ENCODE measurements around the gene ANGPTL2. TPM values are rescaled to one million over a fixed set of nuclear protein-coding genes. Genes with fewer than 3 reads are reported as not detected.

Gene ANGPTL2
- total RNA-seq, 1 experiment from 2014 or later: 5.1 TPM

DNA sequence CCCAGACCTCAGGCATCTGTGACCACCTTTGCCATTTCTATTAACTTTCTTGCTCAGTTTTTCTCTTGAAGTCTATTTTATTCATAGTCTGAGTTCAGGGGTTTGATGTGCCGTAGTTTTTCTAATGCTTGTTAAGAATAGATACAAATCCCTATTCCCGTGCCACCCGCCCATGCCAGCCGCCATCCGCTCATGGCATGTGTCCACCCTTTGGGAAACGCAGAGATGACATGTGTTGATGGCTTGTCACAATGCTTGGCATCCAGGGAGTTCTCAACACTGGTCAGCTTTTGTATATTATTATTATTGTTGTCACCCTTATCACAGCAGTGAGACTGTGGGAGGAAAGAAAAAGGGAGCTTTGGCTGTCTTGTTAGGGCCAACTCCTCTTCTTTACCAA lies 17.3 kb upstream of the ANGPTL2 start:
- Histone ChIP-seq H3T11ph (ENCODE audit: low read length) (no peak overlapping the region), H3K27me3 (ENCODE audit: insufficient read depth, low read length) (no peaks in the 10 kb centered on the region), H2BK20ac (ENCODE audit: low read depth, low read length, poor library complexity, severe bottlenecking) (no peak overlapping the region), H4K5ac (ENCODE audit: insufficient read length, low read depth, low read length) (no peak overlapping the region), H2BK120ac (ENCODE audit: low read depth, low read length, poor library complexity, severe bottlenecking) (no peak overlapping the region), H3K27ac (ENCODE audit: insufficient read length, low read depth, low read length) (no peak overlapping the region), H3K23me2 (ENCODE audit: insufficient read length, low read depth, low read length, poor library complexity, severe bottlenecking) (no peaks in the 10 kb centered on the region), H3K79me1 (ENCODE audit: insufficient read depth, low read depth, low read length, poor library complexity, severe bottlenecking) (no peaks in the 10 kb centered on the region), H2BK12ac (ENCODE audit: insufficient read length, low read depth, low read length) (no peak overlapping the region), H2BK5ac (ENCODE audit: insufficient read length, low read length) (no peak overlapping the region), H3K56ac (ENCODE audit: insufficient read length, low read depth, low read length) (no peak overlapping the region), H2AFZ (ENCODE audit: low read length) (no peak overlapping the region), H3K9ac (ENCODE audit: extremely low read depth, insufficient read length, low read length) (no peak overlapping the region), H3K23ac (ENCODE audit: insufficient read length, low read depth, low read length) (no peak overlapping the region), H3K79me2 (ENCODE audit: insufficient read depth, low read length) (no peaks in the 10 kb centered on the region), H2BK15ac (ENCODE audit: low read depth, low read length) (no peak overlapping the region), H3K18ac (ENCODE audit: insufficient read length, low read depth, low read length) (no peak overlapping the region), H3K4me2 (ENCODE audit: insufficient read depth, insufficient read length, low read length) (no peak overlapping the region), H4K91ac (ENCODE audit: insufficient read length, low read depth, low read length) (no peak overlapping the region), H3K9me3 (ENCODE audit: control insufficient read depth, low read depth, low read length) (no peaks in the 10 kb centered on the region), H4K8ac (replicated peaks; ENCODE audit: insufficient read length, low read depth, low read length) (no peak overlapping the region), H3K14ac (ENCODE audit: insufficient read depth, low read length) (no peak overlapping the region), H3K4ac (ENCODE audit: low read depth, low read length) (no peak overlapping the region), H4K20me1 (ENCODE audit: control insufficient read depth, insufficient read depth, insufficient read length) (no peaks in the 10 kb centered on the region), H3K4me1 (ENCODE audit: insufficient read depth, low read length) (peaks cover 2% of the 10 kb centered on the region; the same call in 1 of the 2 replicates), H2AK5ac (ENCODE audit: insufficient read length, low read length) (no peak overlapping the region)
- Mint-ChIP-seq H3K9me3 (no peaks in the 10 kb centered on the region), H3K36me3 (ENCODE audit: insufficient read depth in 1 of 3, low read depth in 3 of 3) (no peaks in the 10 kb centered on the region), H3K27ac (no peak overlapping the region), H3K27me3 (ENCODE audit: low read depth) (no peaks in the 10 kb centered on the region; the same call in 1 of the 2 replicates), H3K4me3 (no peak overlapping the region), H3K4me1 (peaks cover 19 to 34% of the 10 kb centered on the region in 2 experiments)
- no peak for DNase-seq
- WGBS (ENCODE audit: extremely low coverage, insufficient read length, low lambda C conversion rate): no CpG with 5 or more reads among the region's 6 CpGs
- TF ChIP-seq, protein P1, sequence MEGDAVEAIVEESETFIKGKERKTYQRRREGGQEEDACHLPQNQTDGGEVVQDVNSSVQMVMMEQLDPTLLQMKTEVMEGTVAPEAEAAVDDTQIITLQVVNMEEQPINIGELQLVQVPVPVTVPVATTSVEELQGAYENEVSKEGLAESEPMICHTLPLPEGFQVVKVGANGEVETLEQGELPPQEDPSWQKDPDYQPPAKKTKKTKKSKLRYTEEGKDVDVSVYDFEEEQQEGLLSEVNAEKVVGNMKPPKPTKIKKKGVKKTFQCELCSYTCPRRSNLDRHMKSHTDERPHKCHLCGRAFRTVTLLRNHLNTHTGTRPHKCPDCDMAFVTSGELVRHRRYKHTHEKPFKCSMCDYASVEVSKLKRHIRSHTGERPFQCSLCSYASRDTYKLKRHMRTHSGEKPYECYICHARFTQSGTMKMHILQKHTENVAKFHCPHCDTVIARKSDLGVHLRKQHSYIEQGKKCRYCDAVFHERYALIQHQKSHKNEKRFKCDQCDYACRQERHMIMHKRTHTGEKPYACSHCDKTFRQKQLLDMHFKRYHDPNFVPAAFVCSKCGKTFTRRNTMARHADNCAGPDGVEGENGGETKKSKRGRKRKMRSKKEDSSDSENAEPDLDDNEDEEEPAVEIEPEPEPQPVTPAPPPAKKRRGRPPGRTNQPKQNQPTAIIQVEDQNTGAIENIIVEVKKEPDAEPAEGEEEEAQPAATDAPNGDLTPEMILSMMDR (conservative IDR thresholded peaks at IDR 0.05): no peak
